HG03571 (cell line): Measurements from ENCODE around the gene GRM2.

Source experiments
- ATAC-seq: cut with Tn5 transposase; IDR thresholded peaks from one replicate; pipeline ENCODE4 v1.9.1; 2021; ENCODE audit not compliant: unreplicated experiment

Gene GRM2

DNA sequence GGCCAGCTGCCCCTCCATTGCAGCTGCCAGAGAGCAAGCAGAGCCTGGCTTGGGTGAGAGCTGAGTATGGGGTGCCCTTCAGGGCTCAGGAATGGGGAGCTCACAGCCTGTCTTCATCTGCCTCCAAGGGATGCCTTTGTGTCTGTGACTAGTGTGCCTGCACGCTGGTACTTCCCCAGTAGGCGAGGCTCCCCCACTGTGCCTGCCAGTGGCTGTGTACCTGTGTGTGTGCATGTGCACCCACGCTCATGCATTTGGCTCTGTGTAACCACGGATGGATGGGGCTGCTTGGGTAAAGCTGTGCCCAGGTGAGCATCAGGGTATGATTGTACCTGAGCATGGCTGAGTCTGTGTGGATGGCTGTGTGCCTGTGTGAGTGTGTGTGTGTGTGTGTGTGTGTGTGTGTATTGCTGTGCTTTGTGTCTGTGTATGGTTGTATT lies 2.3 kb upstream of the GRM2 start:
- ATAC-seq: no peak

- ATAC-seq: no peak
Measured at GRCh38 chr3:51705276-51706020, 1.4 kb upstream of the GRM2 start.

DNA sequence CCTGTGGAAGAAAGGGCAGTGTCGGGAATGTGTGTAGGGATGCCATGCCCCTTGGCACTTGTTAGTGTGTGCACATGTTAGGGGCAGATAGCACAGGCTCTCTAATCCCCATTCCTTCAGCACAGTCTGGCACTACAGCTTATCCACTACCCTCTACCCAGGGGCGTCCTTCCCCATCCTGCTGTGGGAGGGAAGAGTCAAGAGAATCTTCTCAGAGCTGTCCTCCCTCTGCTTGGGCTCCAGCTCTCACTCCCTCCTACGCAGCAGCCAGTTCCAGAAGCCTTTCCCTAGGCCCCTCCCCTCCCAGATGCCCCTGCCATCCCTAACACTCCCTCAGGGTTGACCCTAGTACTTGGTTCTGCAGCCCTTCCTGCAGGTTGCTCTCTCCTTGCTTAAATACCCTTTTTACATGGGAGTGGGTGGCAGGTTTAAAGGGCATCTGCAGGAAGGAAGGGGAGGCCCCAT lies 815 bp upstream of the GRM2 start:
- no peak for ATAC-seq

DNA sequence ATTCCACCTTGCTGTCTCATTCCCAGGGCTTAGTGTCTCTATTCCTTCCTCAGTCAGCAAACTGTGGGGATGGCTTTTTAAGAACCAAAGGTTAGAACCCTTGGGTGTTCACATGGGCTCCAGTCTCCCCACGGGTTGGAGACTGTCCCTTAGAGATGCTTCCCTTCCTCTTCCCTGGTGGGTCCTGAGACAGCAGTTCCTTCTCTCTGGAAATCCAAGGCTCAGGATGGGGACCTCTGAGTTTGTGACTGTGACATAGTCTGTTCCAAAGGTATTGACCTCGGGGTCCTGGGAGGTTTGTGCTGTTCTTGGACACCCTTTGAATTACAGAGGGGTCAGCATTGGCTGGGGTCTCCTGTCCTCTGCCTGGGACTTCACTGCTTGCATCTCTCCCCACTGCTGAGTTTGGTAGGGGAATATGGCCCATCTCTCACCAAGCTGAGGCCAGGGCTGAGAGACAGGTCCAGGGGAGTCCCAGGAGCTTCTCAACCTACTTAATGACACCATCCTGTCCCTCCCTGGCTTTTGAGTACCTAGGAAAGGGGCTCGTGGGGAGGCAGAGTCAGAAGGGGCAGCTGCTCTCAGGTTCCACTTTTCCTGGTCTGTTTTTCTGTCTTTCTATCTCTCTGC lies 1.5 kb downstream of the GRM2 start:
- no peak for ATAC-seq

DNA sequence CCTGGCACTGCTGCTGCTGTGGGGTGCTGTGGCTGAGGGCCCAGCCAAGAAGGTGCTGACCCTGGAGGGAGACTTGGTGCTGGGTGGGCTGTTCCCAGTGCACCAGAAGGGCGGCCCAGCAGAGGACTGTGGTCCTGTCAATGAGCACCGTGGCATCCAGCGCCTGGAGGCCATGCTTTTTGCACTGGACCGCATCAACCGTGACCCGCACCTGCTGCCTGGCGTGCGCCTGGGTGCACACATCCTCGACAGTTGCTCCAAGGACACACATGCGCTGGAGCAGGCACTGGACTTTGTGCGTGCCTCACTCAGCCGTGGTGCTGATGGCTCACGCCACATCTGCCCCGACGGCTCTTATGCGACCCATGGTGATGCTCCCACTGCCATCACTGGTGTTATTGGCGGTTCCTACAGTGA lies 2.1 kb downstream of the GRM2 start:
- ATAC-seq: no peak

GRCh38 chr3:51709675-51710074 lies 2.8 kb downstream of the GRM2 start:
- ATAC-seq: no peak

DNA sequence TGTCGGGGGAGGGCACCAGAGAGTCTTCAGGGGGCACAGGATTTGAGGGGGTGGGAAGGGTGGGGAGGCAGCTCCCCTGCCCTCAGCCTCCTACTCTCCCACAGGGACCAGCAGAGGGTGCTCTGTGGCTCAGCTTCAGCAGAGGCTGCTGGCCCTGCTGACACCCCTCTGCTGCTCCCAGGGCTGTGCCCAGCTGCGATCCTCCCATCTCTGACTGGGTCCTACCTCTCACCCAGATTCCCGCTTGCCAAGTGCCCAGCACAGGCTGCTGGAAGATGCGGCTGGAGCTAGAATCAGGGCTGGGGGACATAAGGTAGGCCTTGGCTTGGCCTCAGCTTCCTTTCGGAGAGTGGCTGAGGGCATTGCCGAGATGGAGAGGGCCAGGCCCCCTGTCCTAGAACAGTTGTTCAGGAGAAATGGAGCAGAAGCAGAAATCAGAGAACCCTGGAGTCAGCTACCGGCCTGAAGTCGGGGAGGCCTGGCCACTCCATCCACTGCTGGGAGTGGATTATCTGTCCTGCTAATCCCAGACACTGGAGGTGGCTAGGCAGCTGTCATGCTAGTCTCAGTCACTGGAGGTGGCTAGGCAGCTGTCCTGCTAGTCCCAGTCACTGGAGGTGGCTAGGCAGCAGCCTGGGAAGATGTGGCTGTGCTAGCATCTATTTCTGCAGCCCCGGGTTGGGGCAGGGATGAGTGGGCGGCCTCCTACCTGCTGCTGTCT lies 3.9 kb downstream of the GRM2 start:
- no peak for ATAC-seq

DNA sequence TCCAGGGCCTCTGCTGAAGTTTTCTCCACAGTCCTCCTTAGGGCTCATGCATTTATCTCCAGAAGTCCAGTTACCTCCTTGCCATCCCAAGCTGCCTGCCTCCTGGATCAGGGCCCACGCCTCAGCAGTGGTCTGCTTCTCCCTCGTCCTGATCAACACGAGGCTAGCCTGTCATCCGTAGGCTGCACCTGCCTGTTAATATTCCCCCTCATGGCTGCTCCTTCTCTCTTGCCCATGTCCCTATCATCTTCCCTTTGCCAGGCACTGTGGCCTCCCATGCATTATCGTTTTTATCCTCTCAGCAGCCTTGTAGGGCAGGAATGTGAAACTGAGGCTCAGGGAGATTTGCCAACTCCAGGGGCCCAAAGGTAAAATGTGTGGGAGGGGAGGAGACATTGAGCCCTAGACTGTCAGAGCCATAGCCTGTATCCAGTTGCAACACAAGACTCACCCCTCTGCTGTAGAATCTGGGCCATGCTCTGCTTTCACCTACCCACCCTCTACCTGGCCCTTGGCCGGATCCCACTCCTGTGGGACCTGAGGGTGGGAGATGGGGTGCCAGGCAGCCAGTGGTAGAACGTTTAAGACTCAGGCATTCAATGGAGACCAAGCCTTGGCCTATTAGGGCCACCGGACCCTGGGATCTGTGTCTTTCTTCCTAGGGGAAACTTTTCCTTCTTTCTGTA lies 4.6 kb downstream of the GRM2 start:
- ATAC-seq: no peak

- no peak for ATAC-seq
Measured at GRCh38 chr3:51712038-51712420, 5.2 kb downstream of the GRM2 start.

DNA sequence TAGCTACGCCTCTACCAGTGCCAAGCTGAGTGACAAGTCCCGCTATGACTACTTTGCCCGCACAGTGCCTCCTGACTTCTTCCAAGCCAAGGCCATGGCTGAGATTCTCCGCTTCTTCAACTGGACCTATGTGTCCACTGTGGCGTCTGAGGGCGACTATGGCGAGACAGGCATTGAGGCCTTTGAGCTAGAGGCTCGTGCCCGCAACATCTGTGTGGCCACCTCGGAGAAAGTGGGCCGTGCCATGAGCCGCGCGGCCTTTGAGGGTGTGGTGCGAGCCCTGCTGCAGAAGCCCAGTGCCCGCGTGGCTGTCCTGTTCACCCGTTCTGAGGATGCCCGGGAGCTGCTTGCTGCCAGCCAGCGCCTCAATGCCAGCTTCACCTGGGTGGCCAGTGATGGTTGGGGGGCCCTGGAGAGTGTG lies 5.7 kb downstream of the GRM2 start:
- no peak for ATAC-seq

- ATAC-seq: no peak
Measured at GRCh38 chr3:51712963-51713362, 6.1 kb downstream of the GRM2 start.

DNA sequence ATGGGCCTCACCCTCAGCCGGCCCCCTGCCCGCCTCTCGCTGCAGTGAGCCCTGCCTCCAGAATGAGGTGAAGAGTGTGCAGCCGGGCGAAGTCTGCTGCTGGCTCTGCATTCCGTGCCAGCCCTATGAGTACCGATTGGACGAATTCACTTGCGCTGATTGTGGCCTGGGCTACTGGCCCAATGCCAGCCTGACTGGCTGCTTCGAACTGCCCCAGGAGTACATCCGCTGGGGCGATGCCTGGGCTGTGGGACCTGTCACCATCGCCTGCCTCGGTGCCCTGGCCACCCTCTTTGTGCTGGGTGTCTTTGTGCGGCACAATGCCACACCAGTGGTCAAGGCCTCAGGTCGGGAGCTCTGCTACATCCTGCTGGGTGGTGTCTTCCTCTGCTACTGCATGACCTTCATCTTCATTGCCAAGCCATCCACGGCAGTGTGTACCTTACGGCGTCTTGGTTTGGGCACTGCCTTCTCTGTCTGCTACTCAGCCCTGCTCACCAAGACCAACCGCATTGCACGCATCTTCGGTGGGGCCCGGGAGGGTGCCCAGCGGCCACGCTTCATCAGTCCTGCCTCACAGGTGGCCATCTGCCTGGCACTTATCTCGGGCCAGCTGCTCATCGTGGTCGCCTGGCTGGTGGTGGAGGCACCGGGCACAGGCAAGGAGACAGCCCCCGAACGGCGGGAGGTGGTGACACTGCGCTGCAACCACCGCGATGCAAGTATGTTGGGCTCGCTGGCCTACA lies 8.5 kb downstream of the GRM2 start:
- no peak for ATAC-seq

DNA sequence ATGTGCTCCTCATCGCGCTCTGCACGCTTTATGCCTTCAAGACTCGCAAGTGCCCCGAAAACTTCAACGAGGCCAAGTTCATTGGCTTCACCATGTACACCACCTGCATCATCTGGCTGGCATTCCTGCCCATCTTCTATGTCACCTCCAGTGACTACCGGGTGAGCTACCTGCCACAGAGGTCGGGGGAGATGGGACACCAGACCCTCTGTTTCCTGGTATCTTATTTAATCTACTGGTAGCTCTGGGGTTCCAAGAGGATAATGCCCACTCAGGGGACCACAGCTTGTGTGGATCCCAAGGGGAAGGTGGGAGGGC lies 9.1 kb downstream of the GRM2 start:
- no peak for ATAC-seq

DNA sequence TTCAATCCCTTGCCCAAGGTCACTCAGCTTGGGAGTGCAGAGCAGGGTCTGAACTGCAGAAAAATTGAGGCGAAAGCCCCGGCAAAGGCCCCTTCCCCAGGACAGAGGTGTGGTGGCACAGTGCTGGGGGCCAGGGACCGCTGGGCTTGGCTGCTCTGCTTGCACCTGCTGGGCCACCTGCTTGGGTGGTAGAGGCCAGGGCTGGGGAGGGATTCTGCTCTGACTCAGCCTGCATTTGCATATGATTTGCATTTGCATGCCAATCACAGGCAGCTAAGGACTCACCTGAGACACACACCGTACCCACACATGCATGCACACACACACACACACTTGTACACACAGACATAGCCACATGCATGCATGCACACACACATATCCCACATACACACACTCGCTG lies 9.9 kb downstream of the GRM2 start:
- ATAC-seq: no peak

DNA sequence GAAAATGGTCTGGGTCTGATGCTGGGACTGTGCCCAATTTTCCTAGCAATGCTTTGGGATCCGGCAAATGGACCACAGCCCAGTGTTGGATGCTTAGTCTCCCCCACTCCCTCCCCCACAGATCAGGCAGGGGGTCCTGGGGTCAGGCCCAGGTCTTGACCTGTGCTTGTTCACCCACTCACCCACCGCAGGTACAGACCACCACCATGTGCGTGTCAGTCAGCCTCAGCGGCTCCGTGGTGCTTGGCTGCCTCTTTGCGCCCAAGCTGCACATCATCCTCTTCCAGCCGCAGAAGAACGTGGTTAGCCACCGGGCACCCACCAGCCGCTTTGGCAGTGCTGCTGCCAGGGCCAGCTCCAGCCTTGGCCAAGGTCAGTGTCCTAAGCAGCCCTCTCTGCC lies 10.6 kb downstream of the GRM2 start:
- no peak for ATAC-seq

DNA sequence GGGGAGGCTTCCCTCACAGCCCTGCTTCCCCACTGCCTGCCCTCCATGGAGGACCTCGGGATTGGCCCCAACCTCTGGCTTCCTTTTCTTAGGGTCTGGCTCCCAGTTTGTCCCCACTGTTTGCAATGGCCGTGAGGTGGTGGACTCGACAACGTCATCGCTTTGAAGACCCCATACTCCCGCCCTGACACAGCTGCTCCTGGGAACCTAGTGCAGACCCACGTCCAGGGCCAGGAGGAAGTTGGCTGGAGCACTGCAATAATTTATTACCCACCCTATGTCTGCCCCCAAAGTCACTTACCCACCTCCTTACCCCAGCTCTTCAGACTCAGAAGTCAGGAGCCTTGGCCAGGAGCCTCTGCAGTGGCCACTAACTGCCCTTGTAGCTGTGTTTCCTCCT lies 11.1 kb downstream of the GRM2 start:
- ATAC-seq: no peak

- ATAC-seq: no peak
Measured at GRCh38 chr3:51718547-51719409, 11.9 kb downstream of the GRM2 start.

DNA sequence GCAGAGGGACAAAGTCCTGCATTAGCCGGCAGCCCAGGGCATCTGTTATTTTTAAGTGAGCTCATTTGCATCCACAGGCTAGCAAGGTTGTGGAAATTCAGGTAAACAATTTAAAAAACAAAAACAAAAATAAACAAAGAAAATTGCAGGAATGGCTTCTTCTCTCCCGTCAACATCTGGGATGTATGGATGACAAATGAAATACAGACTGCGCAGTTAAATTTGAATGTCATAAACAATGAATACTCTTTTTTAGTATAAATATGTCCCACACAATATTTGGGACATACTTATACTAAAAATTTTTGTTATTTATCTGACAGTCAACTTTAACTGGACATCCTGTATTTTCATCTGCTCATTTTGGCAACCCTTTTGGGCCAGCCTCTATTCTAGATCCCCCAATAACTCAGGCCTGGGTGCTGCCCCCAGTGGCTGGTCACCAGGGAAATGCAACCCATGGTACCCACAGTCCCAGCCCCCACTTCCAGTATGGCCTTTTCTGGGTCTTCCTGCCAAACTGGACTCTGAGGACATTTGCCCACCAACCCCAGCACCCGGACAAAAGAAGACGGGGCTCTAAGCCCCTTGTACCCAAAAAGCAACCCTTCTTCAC lies 12.7 kb downstream of the GRM2 start:
- ATAC-seq: no peak

GRCh38 chr3:51720292-51721061 lies 13.6 kb downstream of the GRM2 start:
- no peak for ATAC-seq
